ENCODE data around the gene RFX2.

Gene RFX2

DNA sequence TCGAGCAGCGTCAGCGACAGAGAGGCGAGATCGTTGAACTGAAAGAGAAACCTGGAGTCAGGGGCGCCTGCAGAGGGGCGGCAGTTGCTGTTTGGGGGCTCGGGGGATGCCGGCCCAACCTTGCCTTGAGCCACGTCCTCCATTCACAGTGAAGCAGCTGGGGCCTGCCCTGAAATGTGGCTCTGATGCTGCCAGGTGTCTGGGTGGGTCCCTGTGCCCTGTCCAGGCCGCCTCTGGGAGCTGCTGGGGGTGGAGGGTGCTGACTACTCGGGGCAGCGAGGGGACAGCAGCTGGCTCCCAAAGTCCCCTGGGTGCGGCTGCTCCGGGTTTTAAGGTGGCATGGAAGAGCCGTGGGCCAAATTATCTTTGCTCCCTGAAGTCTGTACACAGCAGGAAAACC, 114.7 kb downstream of the RFX2 start:
- DNase-seq (ENCODE audit: extremely low spot score) = no peak
- ChIA-PET CTCF (no interaction called here), POLR2A (no interaction called here)

GRCh38 chr19:5994405-5995165, 115.7 kb downstream of the RFX2 start:
- TF ChIP-seq, protein P1, sequence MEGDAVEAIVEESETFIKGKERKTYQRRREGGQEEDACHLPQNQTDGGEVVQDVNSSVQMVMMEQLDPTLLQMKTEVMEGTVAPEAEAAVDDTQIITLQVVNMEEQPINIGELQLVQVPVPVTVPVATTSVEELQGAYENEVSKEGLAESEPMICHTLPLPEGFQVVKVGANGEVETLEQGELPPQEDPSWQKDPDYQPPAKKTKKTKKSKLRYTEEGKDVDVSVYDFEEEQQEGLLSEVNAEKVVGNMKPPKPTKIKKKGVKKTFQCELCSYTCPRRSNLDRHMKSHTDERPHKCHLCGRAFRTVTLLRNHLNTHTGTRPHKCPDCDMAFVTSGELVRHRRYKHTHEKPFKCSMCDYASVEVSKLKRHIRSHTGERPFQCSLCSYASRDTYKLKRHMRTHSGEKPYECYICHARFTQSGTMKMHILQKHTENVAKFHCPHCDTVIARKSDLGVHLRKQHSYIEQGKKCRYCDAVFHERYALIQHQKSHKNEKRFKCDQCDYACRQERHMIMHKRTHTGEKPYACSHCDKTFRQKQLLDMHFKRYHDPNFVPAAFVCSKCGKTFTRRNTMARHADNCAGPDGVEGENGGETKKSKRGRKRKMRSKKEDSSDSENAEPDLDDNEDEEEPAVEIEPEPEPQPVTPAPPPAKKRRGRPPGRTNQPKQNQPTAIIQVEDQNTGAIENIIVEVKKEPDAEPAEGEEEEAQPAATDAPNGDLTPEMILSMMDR (IDR thresholded peaks at IDR 0.05; ENCODE audit: control extremely low read depth, extremely low read depth, low read depth, missing control alignments) = no peak
- ChIA-PET CTCF (interaction anchor here (1.0 kb wide), 1 partner anchor 15 kb away, joined by 3 read pairs; no protein-coding TSS in a partner anchor), POLR2A (no interaction called here)
- DNase-seq (ENCODE audit: extremely low spot score) = no peak

More for the DNA sequence above, 114.7 kb downstream of the RFX2 start:
- TF ChIP-seq, protein P1 (IDR thresholded peaks at IDR 0.05; ENCODE audit: control extremely low read depth, extremely low read depth, low read depth, missing control alignments) = no peak

- ChIA-PET CTCF (interaction anchor here (1.0 to 1.5 kb wide), 2 partner anchors 14 to 28 kb away, joined by 3 to 7 read pairs; no protein-coding TSS in a partner anchor), POLR2A (no interaction called here)
- TF ChIP-seq, protein P1 (IDR thresholded peaks at IDR 0.05; ENCODE audit: control extremely low read depth, extremely low read depth, low read depth, missing control alignments) = no peak
- no peak for DNase-seq (ENCODE audit: extremely low spot score)
These were observed 116.5 kb downstream of the RFX2 start for GRCh38 chr19:5993648-5994358.

- CTCF ChIA-PET = interaction anchor here (1.5 kb wide), 1 partner anchor 29 kb away, joined by 7 read pairs; no protein-coding TSS in a partner anchor
- no peak for DNase-seq (ENCODE audit: extremely low spot score)
- POLR2A ChIA-PET = no interaction called here
- TF ChIP-seq, protein P1 (IDR thresholded peaks at IDR 0.05; ENCODE audit: control extremely low read depth, extremely low read depth, low read depth, missing control alignments) = no peak
These were observed 117.1 kb downstream of the RFX2 start for GRCh38 chr19:5993201-5993600.

DNA sequence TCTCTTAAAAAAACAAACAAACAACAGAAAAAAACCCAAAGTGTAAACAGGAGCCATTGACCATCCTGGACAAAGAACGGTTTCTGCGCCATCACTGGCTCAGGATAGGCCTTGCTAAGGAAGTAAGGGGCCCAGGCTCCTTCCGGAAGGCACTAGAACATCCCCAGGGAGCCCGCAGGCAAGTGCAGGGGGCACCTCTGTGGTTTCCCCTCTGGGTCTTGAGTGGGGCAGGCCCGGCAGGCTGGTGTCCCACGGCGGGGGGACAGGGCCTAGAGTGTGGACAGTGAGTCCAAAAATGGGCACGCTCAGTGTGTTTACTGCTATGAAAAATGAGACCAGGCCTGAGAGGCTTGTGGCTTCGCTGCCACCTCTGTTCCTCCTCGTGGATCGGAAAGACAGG, 117.5 kb downstream of the RFX2 start:
- no peak for DNase-seq (ENCODE audit: extremely low spot score)
- TF ChIP-seq, protein P1 (IDR thresholded peaks at IDR 0.05; ENCODE audit: control extremely low read depth, extremely low read depth, low read depth, missing control alignments) = no peak
- CTCF ChIA-PET = interaction anchor here (1.5 kb wide), 1 partner anchor 29 kb away, joined by 7 read pairs; no protein-coding TSS in a partner anchor
- POLR2A ChIA-PET = no interaction called here

- CTCF ChIA-PET = interaction anchor here (2.1 to 5.3 kb wide), 2 partner anchors 23 to 31 kb away, joined by 8 to 70 read pairs; no protein-coding TSS in a partner anchor
- DNase-seq (ENCODE audit: extremely low spot score) = no peak
- POLR2A ChIA-PET = no interaction called here
- TF ChIP-seq, protein P1 (IDR thresholded peaks at IDR 0.05; ENCODE audit: control extremely low read depth, extremely low read depth, low read depth, missing control alignments) = no peak
These were observed 119.0 kb downstream of the RFX2 start for GRCh38 chr19:5991244-5991838.

Data from GM10248 (cell line).